HUES6 (cell line): ENCODE measurements around the gene DICER1.

ENCODE experiments used
- H3K27ac ChIP-seq: 2 replicates; pipeline ENCODE4 v1.7.0; 2013; ENCODE audit warnings: low read depth, mild to moderate bottlenecking, low read length, inconsistent platforms
- H3K27me3 ChIP-seq: 2 replicates; pipeline ENCODE4 v1.6.1; 2013; ENCODE audit warnings: low read length; ENCODE audit not compliant: control insufficient read depth, insufficient read depth
- H3K36me3 ChIP-seq: 2 replicates; pipeline ENCODE4 v1.6.1; 2013; ENCODE audit warnings: low read length; ENCODE audit not compliant: control insufficient read depth, insufficient read depth
- H3K4me1 ChIP-seq: 2 replicates; pipeline ENCODE4 v1.6.1; 2013; ENCODE audit warnings: low read length; ENCODE audit not compliant: control insufficient read depth, insufficient read depth
- H3K4me3 ChIP-seq: 2 replicates; pipeline ENCODE4 v1.5.1; 2013; ENCODE audit warnings: low read depth, low read length
- H3K9ac ChIP-seq: one replicate; pipeline ENCODE4 v1.6.1; 2013; ENCODE audit warnings: mild to moderate bottlenecking, low read length
- H3K9me3 ChIP-seq: 2 replicates; pipeline ENCODE4 v1.6.1; 2013; ENCODE audit warnings: low read depth, low read length; ENCODE audit not compliant: control insufficient read depth, insufficient read depth

DICER1 gene

GRCh38 chr14:95106971-95107370 is 50.4 kb downstream of the DICER1 start:
- no peak overlapping the region for H3K4me3 ChIP-seq
- no peak overlapping the region for H3K9ac ChIP-seq
- H3K36me3 ChIP-seq, result peaks cover 93% of the 10 kb centered on the region
- no peaks in the 10 kb centered on the region for H3K4me1 ChIP-seq
- H3K27me3 ChIP-seq, result no peaks in the 10 kb centered on the region
- no peak overlapping the region for H3K27ac ChIP-seq
- no peaks in the 10 kb centered on the region for H3K9me3 ChIP-seq

- Histone ChIP-seq H3K36me3 (peaks cover 84% of the 10 kb centered on the region), H3K9me3 (no peaks in the 10 kb centered on the region), H3K9ac (no peak overlapping the region), H3K27me3 (no peaks in the 10 kb centered on the region), H3K4me1 (no peaks in the 10 kb centered on the region), H3K4me3 (no peak overlapping the region), H3K27ac (no peak overlapping the region)
These were observed 52.4 kb downstream of the DICER1 start for GRCh38 chr14:95104911-95105310.

GRCh38 chr14:95102680-95103044 is 54.7 kb downstream of the DICER1 start:
- Histone ChIP-seq H3K4me1 (no peaks in the 10 kb centered on the region), H3K9me3 (no peaks in the 10 kb centered on the region), H3K27ac (no peak overlapping the region), H3K36me3 (peaks cover 62% of the 10 kb centered on the region), H3K27me3 (no peaks in the 10 kb centered on the region), H3K4me3 (no peak overlapping the region), H3K9ac (no peak overlapping the region)

GRCh38 chr14:95101736-95102679 is 55.3 kb downstream of the DICER1 start:
- H3K36me3 ChIP-seq, result peaks cover 56% of the 10 kb centered on the region
- no peaks in the 10 kb centered on the region for H3K4me1 ChIP-seq

GRCh38 chr14:95098984-95099599 is 58.2 kb downstream of the DICER1 start:
- Histone ChIP-seq H3K9ac (no peak overlapping the region), H3K36me3 (peaks cover 54% of the 10 kb centered on the region), H3K4me1 (0 out of 2 replicates have a peak, but pooled peaks cover 5% of the 10 kb centered on the region), H3K27ac (no peak overlapping the region), H3K9me3 (no peaks in the 10 kb centered on the region), H3K27me3 (no peaks in the 10 kb centered on the region), H3K4me3 (no peak overlapping the region)

More at GRCh38 chr14:95101736-95102679, 55.3 kb downstream of the DICER1 start:
- Histone ChIP-seq H3K27me3 (no peaks in the 10 kb centered on the region), H3K9ac (no peak overlapping the region), H3K27ac (no peak overlapping the region), H3K4me3 (no peak overlapping the region), H3K9me3 (no peaks in the 10 kb centered on the region)

- Histone ChIP-seq H3K9me3 (no peaks in the 10 kb centered on the region), H3K27ac (no peak overlapping the region), H3K4me3 (no peak overlapping the region), H3K9ac (no peak overlapping the region), H3K36me3 (peaks cover 54% of the 10 kb centered on the region), H3K4me1 (0 out of 2 replicates have a peak, but pooled peaks cover 5% of the 10 kb centered on the region), H3K27me3 (no peaks in the 10 kb centered on the region)
These were observed 59.9 kb downstream of the DICER1 start for GRCh38 chr14:95097385-95097784.

- no peak overlapping the region for H3K9ac ChIP-seq
- H3K4me1 ChIP-seq, result 0 out of 2 replicates have a peak, but pooled peaks cover 5% of the 10 kb centered on the region
- H3K27ac ChIP-seq, result no peak overlapping the region
- H3K4me3 ChIP-seq, result no peak overlapping the region
- no peaks in the 10 kb centered on the region for H3K27me3 ChIP-seq
- H3K36me3 ChIP-seq, result peaks cover 49% of the 10 kb centered on the region
- no peaks in the 10 kb centered on the region for H3K9me3 ChIP-seq
These were observed 60.9 kb downstream of the DICER1 start for GRCh38 chr14:95096476-95096875.

GRCh38 chr14:95095996-95096395 is 61.3 kb downstream of the DICER1 start:
- Histone ChIP-seq H3K36me3 (peaks cover 50% of the 10 kb centered on the region), H3K27ac (no peak overlapping the region), H3K27me3 (no peaks in the 10 kb centered on the region), H3K9ac (no peak overlapping the region), H3K9me3 (no peaks in the 10 kb centered on the region), H3K4me1 (0 out of 2 replicates have a peak, but pooled peaks cover 5% of the 10 kb centered on the region), H3K4me3 (no peak overlapping the region)

- Histone ChIP-seq H3K9ac (no peak overlapping the region), H3K4me1 (0 out of 2 replicates have a peak, but pooled peaks cover 5% of the 10 kb centered on the region), H3K27ac (0 out of 2 replicates have a peak overlapping the region, but pooled peaks have one; percentile 2), H3K4me3 (no peak overlapping the region), H3K27me3 (no peaks in the 10 kb centered on the region), H3K36me3 (peaks cover 77% of the 10 kb centered on the region), H3K9me3 (no peaks in the 10 kb centered on the region)
These were observed 64.6 kb downstream of the DICER1 start for GRCh38 chr14:95092723-95093122.

- peaks cover 81% of the 10 kb centered on the region for H3K36me3 ChIP-seq
- 0 out of 2 replicates have a peak, but pooled peaks cover 5% of the 10 kb centered on the region for H3K4me1 ChIP-seq
- no peaks in the 10 kb centered on the region for H3K9me3 ChIP-seq
- H3K27me3 ChIP-seq, result no peaks in the 10 kb centered on the region
- no peak overlapping the region for H3K9ac ChIP-seq
- H3K4me3 ChIP-seq, result no peak overlapping the region
- H3K27ac ChIP-seq, result no peak overlapping the region
These were observed 65.7 kb downstream of the DICER1 start for GRCh38 chr14:95091581-95091980.

- H3K9ac ChIP-seq, result no peak overlapping the region
- H3K9me3 ChIP-seq, result no peaks in the 10 kb centered on the region
- no peak overlapping the region for H3K27ac ChIP-seq
- peaks cover 60% of the 10 kb centered on the region for H3K36me3 ChIP-seq
- H3K27me3 ChIP-seq, result no peaks in the 10 kb centered on the region
- H3K4me3 ChIP-seq, result no peak overlapping the region
- no peaks in the 10 kb centered on the region for H3K4me1 ChIP-seq
These were observed 68.7 kb downstream of the DICER1 start for GRCh38 chr14:95088665-95089064.
